ENCODE data around the gene PILRB.
"Not testable (repeated sequence)": the region's sequence is repeated elsewhere in the genome, so short reads cannot be mapped to it uniquely, and the experiment has no call there.

The PILRB gene

DNA sequence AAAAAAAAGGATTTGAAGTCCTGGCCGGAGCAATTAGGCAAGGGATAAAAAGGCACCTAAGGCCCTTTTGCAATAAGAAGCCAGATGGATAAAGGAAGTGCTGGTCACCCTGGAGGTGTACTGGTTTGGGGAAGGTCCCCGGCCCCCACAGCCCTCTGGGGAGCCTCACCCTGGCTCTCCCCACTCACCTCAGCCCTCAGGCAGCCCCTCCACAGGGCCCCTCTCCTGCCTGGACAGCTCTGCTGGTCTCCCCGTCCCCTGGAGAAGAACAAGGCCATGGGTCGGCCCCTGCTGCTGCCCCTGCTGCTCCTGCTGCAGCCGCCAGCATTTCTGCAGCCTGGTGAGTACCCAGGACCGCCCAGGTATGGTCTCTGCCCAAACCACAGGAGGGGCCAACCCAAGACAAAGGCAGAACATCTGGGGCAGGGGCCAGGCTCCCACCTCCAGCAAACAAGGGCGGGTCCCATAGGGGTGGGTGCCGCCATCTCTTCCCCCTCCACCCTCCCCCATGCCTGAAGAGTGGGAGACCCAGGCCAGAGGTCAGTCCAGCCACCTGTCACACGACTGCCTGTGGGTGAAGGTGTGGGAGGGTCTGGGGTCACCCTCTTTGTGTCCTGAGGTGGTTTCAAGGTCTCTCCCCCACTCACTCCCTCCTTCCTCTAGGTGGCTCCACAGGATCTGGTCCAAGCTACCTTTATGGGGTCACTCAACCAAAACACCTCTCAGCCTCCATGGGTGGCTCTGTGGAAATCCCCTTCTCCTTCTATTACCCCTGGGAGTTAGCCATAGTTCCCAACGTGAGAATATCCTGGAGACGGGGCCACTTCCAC is at the start of gene PILRB:
Gene PILRB (plus strand): TSS at position 91 of the 830 bp plus-strand sequence. CDS start 186 bp downstream, at position 277.
- no peak for DNase-seq (ENCODE audit: low spot score)

DNA sequence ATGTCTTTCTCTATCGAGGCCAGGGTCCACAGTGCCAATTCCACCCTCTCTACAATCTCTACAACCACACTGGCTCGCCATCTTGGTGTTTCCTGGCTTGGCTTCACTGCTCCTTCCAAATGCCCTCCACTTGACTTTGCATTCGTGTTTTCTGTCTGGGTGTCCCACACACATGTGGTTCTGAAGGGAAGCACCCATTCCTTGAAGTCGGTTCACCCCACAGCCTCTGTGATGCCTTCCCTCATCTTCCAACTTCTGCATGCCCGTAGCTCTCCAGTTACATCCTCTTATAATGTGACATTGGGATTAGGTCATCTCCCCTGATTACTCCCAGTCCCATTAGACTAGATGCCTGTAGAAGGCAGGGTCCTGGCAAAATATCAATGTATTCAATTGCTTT is 39.6 kb upstream of the PILRB start:
- not testable (repeated sequence) for DNase-seq (ENCODE audit: low spot score)

DNA sequence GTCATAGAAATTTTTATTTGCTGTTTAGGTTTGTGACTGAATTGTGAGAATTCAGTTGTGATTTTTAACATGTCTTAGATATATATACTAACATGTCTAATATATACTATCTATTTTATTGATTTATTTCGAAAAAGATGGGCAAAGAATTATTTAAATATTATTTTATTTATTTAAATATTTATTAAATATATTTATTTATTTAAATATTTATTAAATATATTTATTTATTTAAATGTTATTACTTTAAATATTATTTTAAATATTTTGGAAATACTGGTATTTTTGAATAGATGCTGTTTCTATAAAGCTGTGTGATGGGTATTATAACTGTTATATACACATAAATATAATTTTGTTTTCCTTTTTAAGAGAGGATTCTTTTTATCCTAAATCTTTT is 36.3 kb upstream of the PILRB start:
- DNase-seq (ENCODE audit: low spot score) = not testable (repeated sequence)

GRCh38 chr7:100324194-100324593 is 33.7 kb upstream of the PILRB start:
- not testable (repeated sequence) for DNase-seq (ENCODE audit: low spot score)

DNA sequence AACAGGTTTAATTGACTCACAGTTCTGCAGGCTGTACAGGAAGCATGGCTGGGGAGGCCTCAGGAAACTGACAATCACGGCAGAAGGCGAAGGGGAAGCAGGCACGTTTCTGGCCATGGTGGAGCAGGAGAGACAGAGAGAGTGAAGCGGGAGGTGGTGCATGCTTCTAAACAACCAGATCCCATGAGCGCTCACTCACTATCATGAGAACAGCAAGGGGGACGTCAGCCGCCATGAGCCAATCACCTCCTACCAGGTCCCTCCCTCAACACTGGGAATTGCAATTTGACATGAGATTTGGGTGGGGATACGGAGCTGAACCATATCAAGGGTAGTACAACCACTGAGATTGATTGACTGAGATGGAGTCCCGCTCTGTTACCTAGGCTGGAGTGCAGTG is 32.2 kb upstream of the PILRB start:
- DNase-seq (ENCODE audit: low spot score) = not testable (repeated sequence)

GRCh38 chr7:100326914-100327313 is 31.0 kb upstream of the PILRB start:
- DNase-seq (ENCODE audit: low spot score) = not testable (repeated sequence)

GRCh38 chr7:100335566-100336466 is 22.1 kb upstream of the PILRB start:
- peak; percentile 92 for DNase-seq (ENCODE audit: low spot score)

GRCh38 chr7:100338083-100338696 is 19.7 kb upstream of the PILRB start:
- not testable (repeated sequence) for DNase-seq (ENCODE audit: low spot score)

DNA sequence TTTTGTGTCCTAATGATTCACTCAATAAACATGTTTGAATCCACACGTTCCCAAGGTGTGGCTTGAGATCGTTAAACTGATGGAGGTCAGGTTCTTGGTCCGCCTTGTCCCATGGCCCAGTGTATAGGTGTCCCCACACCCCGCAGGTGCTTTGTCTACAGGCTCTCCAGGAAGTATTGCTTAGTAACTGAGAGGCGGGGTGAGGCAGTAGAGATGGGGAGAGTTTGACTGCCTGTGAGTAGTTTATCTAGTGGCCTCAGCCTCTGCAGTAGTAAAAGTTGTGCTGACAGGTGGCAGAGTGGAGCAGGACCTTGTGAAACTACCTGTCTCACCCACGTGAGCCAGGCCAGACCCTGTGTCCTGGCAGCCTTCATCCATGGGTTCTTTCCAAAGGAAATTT is 16.6 kb upstream of the PILRB start:
- DNase-seq (ENCODE audit: low spot score) = not testable (repeated sequence)

GRCh38 chr7:100342765-100343164 is 15.2 kb upstream of the PILRB start:
- DNase-seq (ENCODE audit: low spot score) = no peak

GRCh38 chr7:100344124-100344559 is 13.8 kb upstream of the PILRB start:
- not testable (repeated sequence) for DNase-seq (ENCODE audit: low spot score)

DNA sequence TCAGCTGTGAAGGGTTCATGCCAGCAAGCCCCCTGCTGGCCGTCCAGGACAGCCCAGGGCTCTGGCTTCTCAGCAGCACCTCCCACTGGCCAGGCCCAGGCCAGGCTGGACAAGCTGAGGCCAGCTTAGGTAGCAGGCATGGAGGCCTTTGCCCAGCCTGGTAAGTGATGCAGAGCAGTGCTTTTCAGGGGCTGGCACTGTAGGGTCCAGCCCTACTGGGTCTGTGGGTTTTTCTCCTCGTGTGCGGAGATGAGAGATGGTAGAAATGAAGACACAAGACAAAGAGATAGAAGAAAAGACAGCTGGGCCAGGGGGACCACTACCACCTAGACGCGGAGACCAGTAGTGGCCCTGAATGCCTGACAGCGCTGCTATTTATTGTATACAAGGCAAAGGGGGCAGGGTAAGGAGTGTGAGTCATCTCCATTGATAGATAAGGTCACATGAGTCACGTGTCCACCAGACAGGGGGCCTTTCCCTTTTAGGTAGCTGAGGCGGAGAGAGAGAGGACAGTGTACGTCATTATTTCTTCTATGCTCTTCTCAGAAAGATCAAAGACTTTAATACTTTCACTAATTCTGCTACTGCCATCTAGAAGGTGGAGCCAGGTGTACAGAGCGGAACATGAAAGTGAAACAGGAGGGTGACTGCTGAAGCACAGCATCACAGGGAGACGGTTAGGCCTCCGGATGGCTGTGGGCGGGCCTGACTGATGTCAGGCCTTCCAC is 13.2 kb upstream of the PILRB start:
- DNase-seq (ENCODE audit: low spot score) = not testable (repeated sequence)

DNA sequence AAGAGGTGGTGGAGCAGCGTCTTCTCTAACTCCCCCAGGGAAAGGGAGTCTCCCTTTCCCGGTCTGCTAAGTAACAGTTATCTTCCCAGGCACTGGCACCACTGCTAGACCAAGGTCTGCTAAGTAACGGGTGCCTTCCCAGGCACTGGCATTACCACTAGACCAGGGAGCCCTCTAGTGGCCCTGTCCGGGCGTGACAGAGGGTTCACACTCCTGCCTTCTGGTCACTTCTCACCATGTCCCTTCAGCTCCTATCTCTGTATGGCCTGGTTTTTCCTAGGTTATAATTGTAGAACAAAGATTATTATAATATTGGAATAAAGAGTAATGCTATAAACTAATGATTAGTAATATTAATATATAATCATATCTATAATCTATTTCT is 12.6 kb upstream of the PILRB start:
- not testable (repeated sequence) for DNase-seq (ENCODE audit: low spot score)

GRCh38 chr7:100346921-100347320 is 11.0 kb upstream of the PILRB start:
- DNase-seq (ENCODE audit: low spot score) = no peak

GRCh38 chr7:100348805-100349204 is 9.1 kb upstream of the PILRB start:
- DNase-seq (ENCODE audit: low spot score) = no peak

DNA sequence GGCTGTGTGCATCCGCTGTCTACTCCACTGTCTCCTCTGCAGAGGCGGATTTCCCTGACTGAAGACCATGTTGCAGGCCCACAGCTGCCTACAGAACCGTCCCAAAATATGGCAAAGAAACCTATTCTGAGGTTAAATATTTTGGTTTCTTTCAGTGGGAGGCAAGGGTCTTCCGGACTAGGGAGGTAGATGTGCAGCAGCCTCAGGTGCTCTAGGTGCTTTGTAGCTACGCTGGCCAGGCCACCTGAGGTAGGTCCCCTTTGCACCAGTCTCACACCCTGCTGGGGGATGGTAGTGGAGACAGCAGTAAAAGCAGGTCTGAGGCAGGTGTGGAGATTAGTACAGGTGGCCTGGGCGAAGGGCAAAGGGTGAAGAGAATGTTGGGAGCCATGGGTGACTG is 8.2 kb upstream of the PILRB start:
- no peak for DNase-seq (ENCODE audit: low spot score)

- DNase-seq (ENCODE audit: low spot score) = no peak
Measured at GRCh38 chr7:100351657-100352058, 6.3 kb upstream of the PILRB start.

DNA sequence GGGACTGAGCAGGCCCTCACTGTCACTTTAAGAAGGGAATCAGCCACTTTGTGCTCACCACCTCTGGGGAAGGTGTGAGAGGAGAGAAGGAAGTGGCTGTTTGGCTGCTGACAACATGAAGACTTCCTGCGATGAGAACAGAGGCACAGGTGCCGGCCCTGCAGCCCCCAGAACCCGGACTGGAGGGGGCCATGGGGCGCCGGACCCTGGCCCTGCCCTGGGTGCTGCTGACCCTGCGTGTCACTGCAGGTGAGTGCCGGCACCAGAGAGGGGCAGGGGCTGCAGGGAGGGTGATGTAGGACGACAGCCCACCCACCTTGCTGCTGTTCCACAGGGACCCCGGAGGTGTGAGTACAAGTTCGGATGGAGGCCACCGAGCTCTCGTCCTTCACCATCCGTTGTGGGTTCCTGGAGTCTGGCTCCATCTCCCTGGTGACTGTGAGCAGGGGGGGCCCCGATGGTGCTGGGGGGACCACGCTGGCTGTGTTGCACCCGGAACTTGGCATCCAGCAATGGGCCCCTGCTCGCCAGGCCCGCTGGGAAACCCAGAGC is 5.6 kb upstream of the PILRB start:
- not testable (repeated sequence) for DNase-seq (ENCODE audit: low spot score)

DNA sequence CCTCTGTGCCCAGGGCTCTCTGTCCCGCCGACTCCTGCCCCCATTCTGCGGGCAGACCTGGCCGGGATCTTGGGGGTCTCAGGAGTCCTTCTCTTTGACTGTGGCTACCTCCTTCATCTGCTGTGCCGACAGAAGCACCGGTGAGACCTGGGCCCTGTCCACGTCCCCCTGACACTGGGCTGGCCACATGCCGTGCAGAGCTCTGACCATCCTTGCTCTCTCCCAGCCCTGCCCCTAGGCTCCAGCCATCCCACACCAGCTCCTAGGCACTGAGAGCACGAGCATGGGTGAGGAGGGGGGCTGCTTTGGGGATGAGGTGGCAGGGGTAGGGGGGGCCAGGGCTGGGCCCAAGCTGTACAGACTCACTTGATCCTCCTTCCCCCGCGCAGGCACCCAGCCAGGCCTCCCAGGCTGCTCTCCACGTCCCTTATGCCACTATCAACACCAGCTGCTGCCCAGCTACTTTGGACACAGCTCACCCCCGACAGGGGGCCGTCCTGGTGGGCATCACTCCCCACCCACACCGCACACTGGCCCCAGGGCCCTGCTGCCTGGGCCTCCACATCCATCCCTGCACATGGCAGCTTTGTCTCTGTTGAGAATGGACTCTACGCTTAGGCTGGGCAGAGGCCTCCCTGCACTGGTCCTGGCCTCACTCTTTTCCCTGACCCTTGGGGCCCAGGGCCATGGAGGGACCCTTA is 4.8 kb upstream of the PILRB start:
- DNase-seq (ENCODE audit: low spot score) = no peak

DNA sequence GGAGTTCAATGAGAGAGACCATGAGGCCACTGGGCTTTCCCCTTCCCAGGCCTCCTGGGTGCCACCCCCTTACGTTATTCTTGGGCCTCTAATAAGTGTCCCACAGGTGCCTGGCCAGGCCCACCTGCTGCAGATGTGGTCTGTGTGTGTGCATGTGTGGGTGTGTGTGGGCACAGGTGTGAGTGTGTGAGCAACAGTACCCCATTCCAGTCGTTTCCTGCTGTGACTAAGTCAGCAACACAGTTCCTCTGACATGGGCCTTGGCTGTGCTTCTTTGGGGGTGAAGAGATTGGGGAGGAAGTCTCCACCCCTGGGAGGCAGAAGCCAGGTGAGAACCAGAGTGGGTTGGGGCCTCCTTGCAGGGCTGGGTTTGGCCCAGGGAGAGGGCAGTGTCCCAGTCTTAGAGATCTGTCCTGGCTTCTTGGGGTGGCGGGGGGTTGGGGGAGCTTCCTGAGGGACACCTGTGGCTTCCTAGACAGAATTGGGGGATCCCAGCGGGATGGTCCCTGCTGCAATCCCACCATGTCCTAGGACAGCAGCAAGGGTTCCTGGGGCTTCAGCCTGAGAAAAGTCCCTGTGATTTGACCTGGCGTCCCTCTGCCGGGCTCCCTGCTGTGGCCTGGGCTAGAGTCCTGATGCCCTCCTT is 4.1 kb upstream of the PILRB start:
- no peak for DNase-seq (ENCODE audit: low spot score)
